PC-9 (cell line): ENCODE data around the gene ZNF358. TPM values are rescaled to one million over a fixed set of nuclear protein-coding genes. Genes with fewer than 3 reads are reported as not detected.

Experiments used
- BruUV-seq: library from RNA; stranded (reverse); fragments of 400-500 nt; replicated peaks from 2 replicates; lab custom pipeline; 2021; lab: Mats Ljungman, UMichigan
- CTCF ChIA-PET: fragments of 300-600 bp; sonication (Branson Sonifier 250); formaldehyde crosslinking; loops from one replicate; lab custom pipeline; 2022; ENCODE audit warnings: antibody characterized with exemption; lab: Charles Lee
- POLR2A ChIA-PET: fragments of 300-600 bp; sonication (Branson Sonifier 250); formaldehyde crosslinking; loops from one replicate; lab custom pipeline; 2022; ENCODE audit warnings: antibody characterized with exemption; ENCODE audit not compliant: unreplicated experiment; lab: Charles Lee
- DNase-seq, 2 experiments: peaks; one replicate each; pipeline versions ENCODE4 v3.0.0 to v3.0.0-alpha.2; 2015 to 2022; ENCODE audit warnings: mixed read lengths in 1 of 2
- H2AFZ ChIP-seq: fragments of 200-600 bp; sonication (generic); 2 replicates; pipeline ENCODE4 v1.8.1; 2017; ENCODE audit warnings: antibody characterized with exemption
- H3F3A ChIP-seq: fragments of 200-600 bp; sonication (generic); 2 replicates; pipeline ENCODE4 v1.8.1; 2017; ENCODE audit warnings: antibody characterized with exemption, mild to moderate bottlenecking, low read depth; ENCODE audit not compliant: insufficient read depth
- H3K27ac ChIP-seq: fragments of 200-600 bp; sonication (generic); 2 replicates; pipeline ENCODE4 v1.6.1; 2016; ENCODE audit warnings: mixed run types
- H3K27me3 ChIP-seq: fragments of 200-600 bp; sonication (generic); 2 replicates; pipeline ENCODE4 v1.6.1; 2016; ENCODE audit warnings: low read depth, mixed run types; ENCODE audit not compliant: insufficient read depth
- H3K36me3 ChIP-seq: fragments of 200-600 bp; sonication (generic); 2 replicates; pipeline ENCODE4 v1.6.1; 2016; ENCODE audit warnings: low read depth, mixed run types
- H3K4me1 ChIP-seq: fragments of 200-600 bp; sonication (generic); replicated peaks from 2 replicates; pipeline ENCODE4 v1.6.1; 2016; ENCODE audit warnings: mixed run types; ENCODE audit not compliant: insufficient read depth
- H3K4me2 ChIP-seq: fragments of 200-600 bp; sonication (generic); 2 replicates; pipeline ENCODE4 v1.6.1; 2017; ENCODE audit warnings: mixed run types
- H3K4me3 ChIP-seq: fragments of 200-600 bp; sonication (generic); 2 replicates; pipeline ENCODE4 v1.6.1; 2016; ENCODE audit warnings: mixed run types
- H3K79me2 ChIP-seq: fragments of 200-600 bp; sonication (generic); 2 replicates; pipeline ENCODE4 v1.6.1; 2017; ENCODE audit warnings: low read depth, mixed run types
- H3K9me2 ChIP-seq: fragments of 200-600 bp; sonication (generic); 2 replicates; pipeline ENCODE4 v1.8.1; 2017; ENCODE audit warnings: mild to moderate bottlenecking; ENCODE audit not compliant: insufficient read depth
- H3K9me3 ChIP-seq: fragments of 200-600 bp; sonication (generic); 2 replicates; pipeline ENCODE4 v1.8.1; 2016; ENCODE audit warnings: low read depth; ENCODE audit not compliant: insufficient read depth
- H4K20me1 ChIP-seq: fragments of 200-600 bp; sonication (generic); 2 replicates; pipeline ENCODE4 v1.8.1; 2017; ENCODE audit not compliant: insufficient read depth
- EZH2 ChIP-seq: fragments of 200-600 bp; sonication (generic); IDR thresholded peaks from 2 replicates; pipeline ENCODE4 v1.8.0; 2017; ENCODE audit warnings: antibody characterized with exemption, low read depth
- intact Hi-C: fragments of 100-400 bp; cut with micrococcal nuclease; formaldehyde crosslinking; loops from one replicate; pipeline ENCODE4 v1.10.0; 2022; ENCODE audit not compliant: unreplicated experiment
- total RNA-seq: library from RNA; stranded (reverse); gene quantifications from 2 replicates; pipeline ENCODE4 v1.2.3, GENCODE V29; 2021
- TF ChIP-seq, protein P1 (sequence below): fragments of 200-600 bp; sonication (generic); conservative IDR thresholded peaks from 2 replicates; pipeline ENCODE4 v1.6.1; 2017; ENCODE audit warnings: mixed run types, antibody characterized with exemption, mild to moderate bottlenecking, moderate library complexity

ZNF358 gene
- total RNA-seq, 1 experiment from 2014 or later, result 60.7 TPM

DNA sequence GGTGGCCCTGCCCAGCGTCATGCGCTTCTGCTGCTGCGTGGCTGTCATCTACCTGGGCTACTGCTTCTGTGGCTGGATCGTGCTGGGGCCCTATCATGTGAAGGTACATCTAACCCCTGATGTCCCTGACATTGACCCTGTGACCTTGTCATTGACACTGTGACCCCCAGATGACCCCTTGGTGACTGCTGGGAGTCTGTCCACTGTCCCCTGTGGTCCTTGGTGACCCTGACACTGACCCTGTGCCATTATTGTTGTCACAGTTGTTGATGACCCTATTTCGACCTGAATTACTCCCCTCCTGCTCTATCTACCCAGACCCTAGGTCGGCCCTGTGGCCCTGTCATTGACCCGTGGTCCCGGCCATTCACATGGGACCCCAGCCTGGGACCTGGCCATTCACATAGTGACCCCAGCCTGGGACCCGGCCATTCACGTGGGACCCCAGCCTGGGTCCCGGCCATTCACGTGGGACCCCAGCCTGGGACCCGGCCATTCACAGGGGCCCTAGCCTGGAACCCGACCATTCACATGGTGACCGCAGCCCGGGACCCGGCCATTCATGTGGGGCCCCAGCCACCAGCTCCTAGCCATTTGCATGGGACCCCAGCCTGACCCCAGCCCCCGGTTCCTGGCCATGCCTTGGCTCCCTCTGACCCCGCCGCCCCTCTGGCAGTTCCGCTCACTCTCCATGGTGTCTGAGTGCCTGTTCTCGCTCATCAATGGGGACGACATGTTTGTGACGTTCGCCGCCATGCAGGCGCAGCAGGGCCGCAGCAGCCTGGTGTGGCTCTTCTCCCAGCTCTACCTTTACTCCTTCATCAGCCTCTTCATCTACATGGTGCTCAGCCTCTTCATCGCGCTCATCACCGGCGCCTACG, 13.9 kb downstream of the ZNF358 start:
- H4K20me1 ChIP-seq, result no peaks in the 10 kb centered on the region
- BruUV-seq, result no TSS peak
- H3K9me2 ChIP-seq, result no peaks in the 10 kb centered on the region
- peaks cover 9% of the 10 kb centered on the region for H3K4me1 ChIP-seq
- ChIA-PET CTCF (no interaction called here), POLR2A (interaction anchor here (0.6 kb wide), 2 partner anchors 25 to 157 kb away, joined by 3 to 9 read pairs; no protein-coding TSS in a partner anchor)
- no peaks in the 10 kb centered on the region for H3K36me3 ChIP-seq
- no peak for DNase-seq
- H3K79me2 ChIP-seq, result no peaks in the 10 kb centered on the region
- no peak overlapping the region for H3K27ac ChIP-seq
- H3K4me2 ChIP-seq, result no peak overlapping the region
- no peak overlapping the region for H3K4me3 ChIP-seq
- TF ChIP-seq, protein P1, sequence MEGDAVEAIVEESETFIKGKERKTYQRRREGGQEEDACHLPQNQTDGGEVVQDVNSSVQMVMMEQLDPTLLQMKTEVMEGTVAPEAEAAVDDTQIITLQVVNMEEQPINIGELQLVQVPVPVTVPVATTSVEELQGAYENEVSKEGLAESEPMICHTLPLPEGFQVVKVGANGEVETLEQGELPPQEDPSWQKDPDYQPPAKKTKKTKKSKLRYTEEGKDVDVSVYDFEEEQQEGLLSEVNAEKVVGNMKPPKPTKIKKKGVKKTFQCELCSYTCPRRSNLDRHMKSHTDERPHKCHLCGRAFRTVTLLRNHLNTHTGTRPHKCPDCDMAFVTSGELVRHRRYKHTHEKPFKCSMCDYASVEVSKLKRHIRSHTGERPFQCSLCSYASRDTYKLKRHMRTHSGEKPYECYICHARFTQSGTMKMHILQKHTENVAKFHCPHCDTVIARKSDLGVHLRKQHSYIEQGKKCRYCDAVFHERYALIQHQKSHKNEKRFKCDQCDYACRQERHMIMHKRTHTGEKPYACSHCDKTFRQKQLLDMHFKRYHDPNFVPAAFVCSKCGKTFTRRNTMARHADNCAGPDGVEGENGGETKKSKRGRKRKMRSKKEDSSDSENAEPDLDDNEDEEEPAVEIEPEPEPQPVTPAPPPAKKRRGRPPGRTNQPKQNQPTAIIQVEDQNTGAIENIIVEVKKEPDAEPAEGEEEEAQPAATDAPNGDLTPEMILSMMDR, result no peak
- no peak for TF ChIP-seq EZH2
- intact Hi-C loops, result loop anchor here (10.0 kb wide), 2 partner anchors 135 to 175 kb away; no protein-coding TSS in a partner anchor
- H3F3A ChIP-seq, result peaks cover 9% of the 10 kb centered on the region; the same call in 1 of the 2 replicates
- H2AFZ ChIP-seq, result no peak overlapping the region
- no peaks in the 10 kb centered on the region for H3K9me3 ChIP-seq
- no peaks in the 10 kb centered on the region for H3K27me3 ChIP-seq

DNA sequence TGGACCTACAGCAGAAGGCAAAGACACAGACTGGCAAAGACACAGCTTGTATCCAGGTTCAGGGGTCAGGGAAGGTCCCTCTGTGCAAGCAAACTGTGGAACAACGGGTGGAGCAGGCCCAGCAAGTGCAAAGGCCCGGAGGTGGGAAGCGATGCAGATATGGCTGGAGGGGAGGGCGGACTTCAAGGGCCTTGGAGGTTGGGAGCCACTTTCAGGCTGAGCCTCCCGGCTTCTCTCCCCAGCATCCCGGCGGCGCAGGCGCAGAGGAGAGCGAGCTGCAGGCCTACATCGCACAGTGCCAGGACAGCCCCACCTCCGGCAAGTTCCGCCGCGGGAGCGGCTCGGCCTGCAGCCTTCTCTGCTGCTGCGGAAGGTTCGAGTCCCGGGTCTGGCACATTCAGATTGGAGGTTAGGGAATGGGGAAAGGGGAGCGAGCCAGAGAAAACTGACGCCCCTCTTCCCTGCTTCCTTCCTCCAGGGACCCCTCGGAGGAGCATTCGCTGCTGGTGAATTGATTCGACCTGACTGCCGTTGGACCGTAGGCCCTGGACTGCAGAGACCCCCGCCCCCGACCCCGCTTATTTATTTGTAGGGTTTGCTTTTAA, 17.5 kb downstream of the ZNF358 start:
- Histone ChIP-seq H3K4me2 (peak overlapping the region; percentile 100), H3K9me3 (no peaks in the 10 kb centered on the region), H3K36me3 (no peaks in the 10 kb centered on the region; the same call in 1 of the 2 replicates), H3K4me3 (peak overlapping the region; percentile 83), H3K79me2 (no peaks in the 10 kb centered on the region), H3K4me1 (peaks cover 9% of the 10 kb centered on the region), H3K9me2 (no peaks in the 10 kb centered on the region), H2AFZ (peak overlapping the region; percentile 83), H3K27ac (peak overlapping the region; percentile 76), H4K20me1 (no peaks in the 10 kb centered on the region), H3F3A (peaks cover 12% of the 10 kb centered on the region; the same call in 1 of the 2 replicates), H3K27me3 (no peaks in the 10 kb centered on the region)
- BruUV-seq, result no TSS peak
- ChIA-PET CTCF (no interaction called here), POLR2A (no interaction called here)
- TF ChIP-seq, protein P1, result no peak
- TF ChIP-seq EZH2, result no peak
- intact Hi-C loops, result loop anchor here (10.0 kb wide), 2 partner anchors 139 to 179 kb away; no protein-coding TSS in a partner anchor
- DNase-seq, result no peak

DNA sequence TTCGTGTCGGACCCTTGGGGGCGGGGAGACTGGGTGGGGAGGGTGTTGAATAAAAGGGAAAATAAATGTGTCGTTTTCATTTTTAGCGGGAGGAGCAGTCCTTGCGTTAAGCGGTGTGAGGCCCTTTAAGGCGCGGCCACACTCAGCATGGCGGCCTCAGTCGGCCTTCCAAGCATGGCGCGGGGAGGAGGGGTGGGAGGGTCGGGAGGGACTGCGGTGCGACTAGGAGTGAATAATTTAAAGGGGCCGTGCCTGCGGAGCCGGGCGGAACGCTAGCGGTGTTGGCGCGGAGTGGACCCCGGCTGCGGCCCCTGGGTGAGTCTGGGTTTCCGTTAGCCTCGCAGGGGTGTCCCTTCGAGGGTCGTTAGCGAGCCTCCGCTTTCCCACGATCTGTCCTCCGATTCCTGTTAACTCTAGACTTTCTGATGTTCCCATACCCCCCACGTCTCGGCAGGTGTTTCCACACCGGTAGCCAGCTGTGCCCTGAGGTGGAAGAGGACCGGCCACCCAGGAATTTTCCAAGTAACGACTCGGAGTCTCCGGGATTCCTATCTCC, 18.1 kb downstream of the ZNF358 start:
- peak overlapping the region; percentile 85 for H2AFZ ChIP-seq
- no peaks in the 10 kb centered on the region for H3K9me2 ChIP-seq
- no peaks in the 10 kb centered on the region for H3K27me3 ChIP-seq
- ChIA-PET CTCF (interaction anchor here (0.6 kb wide), 1 partner anchor 136 kb away, joined by 5 read pairs; no protein-coding TSS in a partner anchor), POLR2A (no interaction called here)
- H3K4me3 ChIP-seq, result peak overlapping the region; percentile 83
- H3K4me1 ChIP-seq, result peaks cover 9% of the 10 kb centered on the region
- no peaks in the 10 kb centered on the region; the same call in 1 of the 2 replicates for H3K36me3 ChIP-seq
- no peaks in the 10 kb centered on the region for H3K79me2 ChIP-seq
- no peaks in the 10 kb centered on the region for H4K20me1 ChIP-seq
- H3F3A ChIP-seq, result peaks cover 16% of the 10 kb centered on the region; the same call in 1 of the 2 replicates
- DNase-seq, result peak; percentile 65 to 74
- TSS peak; percentile 60 for BruUV-seq
- TF ChIP-seq EZH2, result no peak
- TF ChIP-seq, protein P1, result no peak
- peak overlapping the region; percentile 76 for H3K27ac ChIP-seq
- peak overlapping the region; percentile 100 for H3K4me2 ChIP-seq
- no peaks in the 10 kb centered on the region for H3K9me3 ChIP-seq
- intact Hi-C loops, result loop anchor here (1.0 to 10.0 kb wide), 4 partner anchors 12 to 179 kb away; partner anchors contain the start of gene MCOLN1
